Measurements from ENCODE around the gene ZMYND15.

GRCh38 chr17:4772235-4772613 lies 32.6 kb downstream of the ZMYND15 start:
- TF ChIP-seq CTCF (conservative IDR thresholded peaks at IDR 0.05; ENCODE audit: low read depth in 2 of 2) (no peak), JUNB (IDR thresholded peaks at IDR 0.05; ENCODE audit: unreplicated experiment) (no peak), POLR2AphosphoS5 (IDR thresholded peaks at IDR 0.05; ENCODE audit: low read depth) (no peak), EZH2phosphoT487 (IDR thresholded peaks at IDR 0.05; ENCODE audit: unreplicated experiment) (no peak), STAT1 (IDR thresholded peaks at IDR 0.05; ENCODE audit: unreplicated experiment) (no peak), REST (IDR thresholded peaks at IDR 0.05; ENCODE audit: unreplicated experiment) (no peak), ZNF331 (CRISPR knock-in tag; IDR thresholded peaks at IDR 0.05; ENCODE audit: low read depth) (no peak), CREB1 (CRISPR knock-in tag; IDR thresholded peaks at IDR 0.05; ENCODE audit: low read depth) (no peak), EZH2 (IDR thresholded peaks at IDR 0.05; ENCODE audit: low read depth, unreplicated experiment) (no peak), ZNF114 (CRISPR knock-in tag; IDR thresholded peaks at IDR 0.05) (no peak)

Measured in GM23338 (cell line).